ENCODE measurements around the gene HOXB7.
A peak's percentile ranks its signal among the peaks of the same experiment; 100 is the strongest.

Gene HOXB7

DNA sequence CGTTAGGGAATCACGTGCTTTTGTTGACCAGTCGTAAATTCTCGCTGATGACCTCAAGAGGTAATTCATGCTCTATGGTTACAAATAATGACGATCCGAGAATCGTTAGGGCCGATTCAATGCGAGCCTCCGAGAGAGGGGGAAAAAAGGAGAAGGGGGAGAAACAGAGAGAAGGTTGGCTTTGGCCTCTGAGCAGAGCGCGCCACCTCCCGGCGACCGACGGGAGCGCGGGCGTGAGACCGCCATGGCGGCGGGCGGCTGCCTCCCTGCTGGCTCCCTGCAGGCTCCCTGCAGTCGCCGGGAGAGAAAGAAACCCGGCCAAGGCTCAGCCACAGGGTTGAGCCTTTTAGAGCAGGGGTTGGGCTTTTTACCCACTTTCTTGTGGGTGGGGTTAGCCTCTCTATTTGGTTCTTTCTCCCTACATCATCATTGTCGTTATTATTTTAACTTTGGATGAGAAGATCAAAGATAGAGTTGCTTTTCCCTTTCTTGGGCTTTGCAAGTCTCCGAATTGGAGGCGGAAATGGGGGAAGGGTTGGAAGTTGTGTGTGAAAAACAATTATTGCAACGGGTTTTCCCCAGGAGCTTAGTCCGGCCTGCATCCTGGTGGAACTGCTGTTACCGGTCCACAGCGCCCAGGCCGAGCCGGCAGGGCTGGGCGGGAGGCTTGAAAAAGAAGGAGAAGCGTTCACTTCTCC, 16.8 kb downstream of the HOXB7 start:
- peak; percentile 76 for DNase-seq

DNA sequence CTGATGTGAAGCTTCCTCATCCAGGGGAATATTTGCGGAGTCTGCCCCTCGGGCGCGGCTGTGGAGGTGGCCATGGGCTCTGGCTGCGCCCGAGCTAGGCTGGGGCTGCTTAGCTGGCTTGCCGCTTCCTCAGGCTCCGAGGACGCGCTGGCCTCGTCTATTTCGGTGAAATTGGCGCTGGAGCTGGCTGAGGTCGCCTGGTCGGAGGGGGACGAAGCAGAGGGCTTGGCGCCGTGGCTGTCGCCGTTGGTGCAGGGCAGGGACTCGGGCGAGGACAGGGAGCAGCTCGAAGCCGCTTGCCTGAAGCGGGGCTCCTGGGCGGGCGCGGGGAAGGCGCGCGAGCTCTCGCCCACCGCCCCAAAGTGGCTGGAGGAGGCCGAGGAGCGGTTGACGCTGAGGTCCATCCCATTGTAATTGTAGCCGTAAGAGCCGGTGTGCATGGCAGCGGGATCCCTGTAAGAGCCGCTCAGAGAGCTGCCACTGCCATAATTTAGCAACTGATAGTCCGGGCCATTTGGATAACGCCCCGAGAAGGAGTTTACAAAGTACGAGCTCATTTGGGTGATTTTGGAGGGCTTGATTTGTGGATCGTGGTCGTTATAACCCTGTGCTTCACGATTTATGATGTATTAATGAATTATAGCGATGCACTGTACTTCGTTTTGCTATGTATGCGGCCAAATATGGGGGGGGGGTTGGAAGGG, 17.5 kb downstream of the HOXB7 start, which contains the start of gene HOXB5:
Gene HOXB5, minus strand, starts transcription at position 654 of the 704 bp plus-strand sequence. Its CDS starts 97 bp downstream, at position 557.
- no peak for DNase-seq

DNA sequence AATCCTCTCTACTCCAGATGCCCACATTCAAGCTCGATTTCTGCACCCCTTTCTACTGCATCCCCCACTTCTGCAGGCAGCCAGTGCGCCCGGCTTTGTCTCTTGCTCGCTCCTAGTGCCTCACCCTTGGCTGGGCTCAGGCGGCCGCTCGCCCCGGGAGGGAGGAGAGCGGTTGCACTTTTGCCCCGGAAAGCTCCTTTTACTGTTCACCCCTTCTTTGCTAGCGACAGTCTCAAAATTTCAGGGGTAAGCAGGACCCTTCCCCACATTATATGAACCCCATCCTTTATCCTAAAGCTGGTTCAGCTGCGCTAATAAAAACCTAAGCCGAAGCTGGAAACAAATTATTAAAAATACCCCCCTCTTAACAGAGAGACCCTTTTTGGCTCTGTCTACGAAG, 18.2 kb downstream of the HOXB7 start:
- DNase-seq, result no peak

DNA sequence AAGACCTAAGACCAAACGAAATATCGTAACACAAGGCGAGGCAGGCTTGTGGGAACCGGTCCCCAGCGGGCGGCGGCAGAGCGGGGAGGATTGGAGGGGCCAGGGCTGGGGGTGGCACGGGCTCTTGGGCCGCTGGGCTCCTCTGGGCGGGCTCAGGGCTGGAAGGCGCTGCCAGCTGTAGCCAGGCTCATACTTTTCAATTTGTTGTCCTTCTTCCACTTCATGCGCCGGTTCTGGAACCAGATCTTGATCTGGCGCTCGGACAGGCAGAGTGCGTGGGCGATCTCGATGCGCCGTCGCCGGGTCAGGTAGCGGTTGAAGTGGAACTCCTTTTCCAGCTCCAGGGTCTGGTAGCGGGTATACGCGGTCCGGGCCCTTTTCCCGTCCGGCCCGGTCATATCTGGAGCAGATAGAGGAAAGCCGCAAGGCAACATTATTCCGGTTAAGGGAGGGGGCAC, 18.7 kb downstream of the HOXB7 start:
- DNase-seq, result no peak

DNA sequence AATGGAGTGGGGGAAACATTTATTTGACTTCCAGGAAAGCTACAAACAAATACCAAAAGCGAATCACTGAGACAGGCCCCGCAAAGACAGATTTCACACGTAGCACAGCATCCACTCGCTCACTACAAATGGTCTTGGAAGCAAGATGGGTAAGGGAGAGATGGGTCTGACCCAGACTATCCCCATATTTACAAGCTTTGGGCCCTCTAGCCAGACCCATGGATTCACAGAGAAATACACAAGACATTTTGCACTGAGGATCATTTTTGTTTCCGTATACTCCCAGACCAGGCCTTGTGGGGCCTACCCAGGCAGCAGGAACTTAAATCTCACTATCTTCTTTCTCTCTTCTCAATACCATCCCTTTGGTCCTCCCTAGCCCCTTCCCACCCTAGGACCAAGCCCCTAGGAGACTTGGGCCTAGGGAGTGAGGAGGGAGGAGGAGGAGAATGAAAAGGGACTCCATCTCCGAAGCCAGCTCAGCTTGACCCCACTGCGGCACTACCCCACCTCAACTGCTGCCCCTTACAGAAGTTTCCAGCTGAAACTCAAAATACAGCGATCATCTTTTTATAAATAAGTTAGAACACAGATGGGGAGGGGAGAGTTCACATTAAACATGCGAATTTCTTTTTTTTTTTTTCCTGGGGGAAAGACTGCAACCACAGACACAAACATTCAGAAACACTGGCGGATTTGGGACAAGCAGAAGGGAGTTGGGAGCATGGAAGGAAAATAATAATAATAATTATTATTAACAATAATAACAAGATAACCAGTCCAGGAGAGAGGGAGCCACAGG, 19.4 kb downstream of the HOXB7 start:
- DNase-seq, result no peak

DNA sequence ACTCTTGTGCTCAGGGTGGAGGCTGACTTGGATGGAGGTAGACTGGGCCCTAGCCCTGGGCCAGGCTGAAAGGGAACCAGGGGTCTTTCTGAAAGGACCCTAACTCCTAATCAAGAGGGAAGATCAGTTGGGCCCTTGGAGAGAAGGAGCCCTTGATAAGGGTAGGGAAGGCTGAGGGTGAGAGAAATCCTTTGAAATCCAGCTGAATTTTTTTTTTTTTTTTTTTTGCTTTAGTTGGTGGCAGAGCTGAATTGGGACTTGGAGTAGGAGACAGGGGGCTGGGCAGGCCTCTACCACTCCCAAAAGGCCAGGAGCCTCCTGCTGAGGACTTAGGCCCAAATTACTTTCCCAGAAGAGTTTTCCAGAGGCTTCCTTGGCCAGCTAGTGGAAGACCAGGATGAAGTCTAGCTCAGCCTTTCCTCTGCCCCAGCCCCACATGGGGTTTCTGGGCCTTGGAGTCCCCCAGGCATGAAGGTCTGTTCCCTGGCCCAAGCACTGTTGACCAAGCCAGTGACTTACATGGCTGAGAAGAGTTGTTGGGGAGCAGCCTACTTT, 20.1 kb downstream of the HOXB7 start:
- no peak for DNase-seq

DNA sequence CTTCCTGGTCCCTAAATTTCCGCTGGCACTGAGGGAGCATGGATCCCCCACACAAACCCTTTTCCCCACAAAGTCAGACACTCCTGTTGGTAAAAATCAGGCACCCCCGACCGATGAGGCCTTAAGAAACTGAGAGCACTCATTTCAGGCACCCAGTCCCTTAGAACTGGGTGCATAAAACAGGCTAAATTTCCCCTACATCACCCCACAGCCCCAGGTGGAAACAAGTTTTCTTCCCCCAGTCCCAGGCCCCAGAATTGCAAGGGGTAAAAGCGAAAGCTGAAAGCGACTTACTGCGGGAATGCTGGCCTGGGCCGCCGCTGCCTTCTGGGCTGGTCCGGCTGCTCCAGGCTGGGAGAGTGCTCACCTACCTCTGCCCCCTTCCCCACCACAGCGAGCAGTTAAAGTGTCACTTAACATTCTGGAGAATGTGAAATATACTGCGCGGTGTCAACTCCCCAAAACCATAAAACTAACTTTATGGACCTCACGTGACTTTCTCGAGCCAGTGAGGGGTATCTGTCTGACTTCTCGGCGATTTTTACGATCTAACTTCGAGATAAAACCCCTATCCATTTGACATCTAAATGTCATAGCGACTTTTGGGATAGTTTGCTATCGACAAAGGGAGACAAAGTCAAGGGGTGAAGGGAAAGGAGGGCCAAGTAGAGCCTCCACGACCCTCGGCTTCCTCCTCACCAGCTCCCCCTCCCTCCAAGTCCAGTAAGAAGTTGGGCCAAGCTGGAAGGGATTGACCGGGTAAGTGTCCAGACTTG, 20.8 kb downstream of the HOXB7 start, which contains the start of gene HOXB3:
Gene HOXB3, minus strand, starts transcription at position 411 of the 776 bp plus-strand sequence. CDS start 37,767 bp downstream, outside the sequence.
- no peak for DNase-seq

DNA sequence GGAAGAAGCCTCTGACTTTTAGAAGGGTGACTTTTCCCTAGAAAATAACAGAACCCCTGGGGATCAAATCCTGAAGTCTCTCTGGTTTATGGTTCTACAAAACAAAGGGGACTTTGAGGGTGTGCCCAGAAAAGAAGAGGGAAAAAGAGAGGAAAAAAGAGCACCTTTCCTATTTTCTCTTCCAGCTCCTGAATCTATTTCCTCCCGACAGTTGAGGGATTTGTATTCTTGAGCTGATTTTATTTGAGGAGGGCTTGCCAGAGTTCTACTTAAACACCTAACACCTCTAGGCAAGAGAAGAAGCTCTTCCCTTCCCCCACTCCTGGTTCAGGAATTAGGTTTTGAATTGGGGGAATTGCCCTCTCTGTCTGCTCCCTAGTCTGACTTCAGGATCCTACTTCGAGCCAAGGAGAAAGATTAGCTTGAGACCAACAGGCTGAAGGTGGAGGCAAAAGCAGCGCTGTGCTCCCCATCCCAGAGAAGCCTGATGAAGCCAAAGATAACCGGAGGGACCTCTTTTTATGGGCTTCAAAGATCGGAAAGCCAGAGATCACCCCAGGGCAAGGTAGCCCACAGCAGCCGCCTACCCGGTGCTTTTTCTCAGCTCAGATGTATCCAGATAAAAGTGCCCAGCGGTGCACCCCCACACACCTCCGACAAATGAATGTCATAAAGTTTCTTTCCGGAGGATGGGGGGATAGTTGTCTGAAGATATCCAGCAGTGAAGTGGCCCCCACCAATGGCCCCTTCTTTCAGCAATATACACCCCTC, 21.6 kb downstream of the HOXB7 start:
- no peak for DNase-seq

DNA sequence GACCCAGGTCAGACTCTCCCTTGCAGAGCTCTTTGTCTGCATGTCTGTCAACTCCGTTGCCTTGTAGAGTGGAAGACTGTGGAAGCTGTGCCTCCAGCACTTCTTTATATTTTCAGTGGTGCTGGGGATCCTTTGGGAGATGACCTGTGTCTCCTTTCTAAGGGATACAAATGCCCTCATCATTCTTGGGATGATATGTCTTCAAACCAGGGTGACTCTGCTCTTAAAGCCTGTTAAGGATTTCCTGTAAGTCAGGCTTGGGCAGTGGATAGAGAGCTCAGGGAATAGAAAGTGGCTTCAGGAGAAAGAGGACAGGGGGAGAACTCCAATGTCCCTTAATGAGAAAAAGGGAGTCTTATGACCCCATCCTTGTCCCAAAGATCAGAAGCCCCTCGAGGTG, 22.3 kb downstream of the HOXB7 start:
- no peak for DNase-seq

DNA sequence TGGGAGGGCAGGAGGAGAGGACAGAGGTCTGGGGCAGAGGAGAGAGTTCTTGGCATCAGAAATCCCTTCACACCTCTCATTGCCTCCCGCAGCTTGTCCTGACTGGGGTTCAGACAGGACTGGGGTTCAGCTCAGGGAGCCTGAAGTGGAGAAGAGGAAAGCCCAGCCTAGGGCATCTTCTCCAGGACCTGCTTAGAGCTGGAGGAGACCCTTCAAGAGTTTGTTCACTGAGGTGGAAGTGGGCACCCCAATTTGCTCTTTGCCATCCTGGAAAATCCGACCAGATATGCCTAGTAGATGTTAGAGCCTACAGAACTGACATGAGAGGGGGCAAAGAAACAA, 22.8 kb downstream of the HOXB7 start:
- DNase-seq, result no peak

DNA sequence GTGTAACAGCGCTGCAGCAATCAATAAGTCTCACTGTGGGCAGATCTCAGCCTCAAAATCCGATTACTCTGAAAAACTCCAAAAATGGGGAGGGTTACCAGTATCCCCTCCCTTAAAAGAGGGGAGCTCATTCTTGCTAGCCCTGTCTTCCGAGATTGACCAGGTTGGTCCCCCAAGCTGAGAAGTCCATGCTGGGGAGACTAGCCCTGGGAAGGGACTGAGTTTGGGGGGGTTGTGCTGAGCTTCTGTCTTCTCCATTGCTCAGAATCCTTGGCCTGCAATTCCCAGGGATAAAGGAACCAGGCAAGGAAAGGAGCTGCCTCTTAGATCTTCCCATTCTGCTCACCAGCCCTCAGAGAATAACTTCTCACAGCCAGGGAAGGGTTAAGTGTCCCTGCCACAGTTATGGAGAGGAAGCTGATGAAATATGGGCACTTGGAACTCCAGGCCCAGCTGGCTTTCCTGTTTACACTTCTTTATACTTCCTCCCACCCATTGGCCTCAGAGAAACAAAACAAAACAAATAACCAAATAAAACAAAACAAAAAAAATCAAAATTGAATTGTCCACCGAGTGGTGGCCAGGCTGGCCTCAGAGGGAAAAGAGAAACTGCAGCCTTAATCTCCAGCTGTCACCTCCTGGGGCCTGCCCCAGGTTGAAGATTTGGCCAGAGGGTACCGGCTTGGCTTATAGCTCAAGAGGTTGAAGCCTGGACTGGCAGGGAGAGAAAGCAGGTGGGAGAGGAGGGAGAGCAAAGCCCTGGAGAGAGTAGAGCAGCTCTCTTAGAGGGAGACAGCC, 23.3 kb downstream of the HOXB7 start:
- DNase-seq, result no peak

DNA sequence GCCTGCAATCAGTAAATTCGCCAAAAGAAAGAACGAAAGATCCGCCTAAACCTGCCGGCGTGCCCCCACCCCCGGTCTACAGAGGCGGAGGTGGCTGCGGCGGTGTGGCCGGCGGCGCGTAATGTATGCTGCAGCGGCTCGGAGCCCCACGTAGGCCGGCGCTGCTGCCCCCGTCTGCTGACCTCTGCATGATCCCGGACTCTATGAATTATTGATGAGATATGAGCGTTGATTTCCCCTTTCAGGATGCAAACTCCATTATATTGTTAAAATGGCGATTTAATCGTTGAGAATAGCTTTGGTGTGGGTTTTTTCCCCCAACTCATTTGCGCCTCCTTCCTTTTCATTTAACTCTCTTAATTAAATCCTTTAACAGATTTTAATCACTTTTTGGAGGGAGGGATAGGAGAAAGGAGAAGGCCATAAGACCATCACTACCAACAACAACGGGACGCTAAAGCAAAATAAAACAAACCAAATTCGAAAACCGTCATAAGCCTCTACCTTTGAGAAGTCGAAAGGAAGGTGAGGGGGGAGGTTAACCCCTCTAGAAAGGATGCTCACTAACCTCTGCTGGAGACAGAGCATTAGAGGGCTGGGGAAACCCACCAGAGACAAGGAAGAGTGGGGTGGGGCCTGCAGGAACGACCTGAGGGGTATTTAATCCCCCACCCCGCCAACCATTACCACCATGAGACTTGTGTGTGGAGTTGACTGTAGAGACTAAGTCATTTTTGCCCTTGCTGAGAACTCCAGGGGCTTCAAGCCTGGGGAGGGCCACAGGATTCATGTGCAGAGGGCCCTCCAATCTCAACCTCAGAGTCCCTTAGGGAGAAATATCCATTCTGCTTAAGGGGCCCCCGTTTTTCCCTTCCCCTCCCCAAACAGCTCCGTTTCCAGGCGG, 24.2 kb downstream of the HOXB7 start:
- DNase-seq, result no peak

DNA sequence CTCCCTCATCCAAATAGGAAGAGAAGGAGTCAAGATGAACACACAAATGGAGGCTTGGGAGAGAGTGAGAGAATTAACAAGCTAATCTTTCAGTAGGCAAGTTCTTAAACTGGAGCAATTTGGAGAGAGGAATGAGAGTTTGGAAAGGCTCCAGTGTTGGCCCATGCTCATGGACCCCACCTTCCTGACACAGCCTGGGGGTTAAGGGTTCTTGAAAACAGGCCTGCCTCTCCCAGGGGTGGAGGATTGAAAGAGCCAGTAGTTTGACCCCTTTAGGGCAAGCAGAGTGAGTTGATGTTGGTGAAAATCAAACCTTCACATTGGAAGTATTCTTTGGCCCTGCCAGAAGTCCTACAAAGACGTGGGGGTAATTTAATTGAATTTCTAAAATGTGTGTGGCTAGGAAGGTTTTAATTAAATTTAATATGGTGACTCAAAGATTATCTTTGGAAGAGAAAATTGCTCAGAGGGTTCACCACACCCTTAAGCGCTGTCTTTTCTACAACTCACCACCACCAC, 26.5 kb downstream of the HOXB7 start:
- DNase-seq, result no peak

DNA sequence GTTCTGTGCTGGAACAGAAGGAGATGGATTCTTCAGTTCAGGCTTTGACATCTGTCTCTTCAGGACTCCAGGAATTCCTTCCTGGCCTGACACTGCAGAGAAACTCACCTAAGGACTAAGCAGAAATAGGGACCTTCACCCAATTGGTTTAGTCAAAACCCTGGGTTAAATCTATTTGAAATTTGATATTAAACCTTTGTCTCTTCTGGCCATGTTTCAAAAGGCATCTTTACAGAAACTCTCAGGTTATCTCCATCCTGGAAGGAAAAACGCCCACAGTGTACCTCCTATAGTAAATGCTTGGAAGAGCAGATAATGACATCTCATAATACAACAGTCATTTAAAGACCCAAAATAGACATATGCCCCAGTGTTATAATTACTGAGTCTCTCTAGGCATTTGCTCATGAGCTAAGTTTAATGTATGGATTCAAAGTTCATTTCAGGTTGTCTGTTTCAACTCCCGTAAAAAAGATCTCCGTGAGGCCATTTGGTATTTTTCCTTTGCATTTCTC, 27.1 kb downstream of the HOXB7 start:
- DNase-seq, result no peak

DNA sequence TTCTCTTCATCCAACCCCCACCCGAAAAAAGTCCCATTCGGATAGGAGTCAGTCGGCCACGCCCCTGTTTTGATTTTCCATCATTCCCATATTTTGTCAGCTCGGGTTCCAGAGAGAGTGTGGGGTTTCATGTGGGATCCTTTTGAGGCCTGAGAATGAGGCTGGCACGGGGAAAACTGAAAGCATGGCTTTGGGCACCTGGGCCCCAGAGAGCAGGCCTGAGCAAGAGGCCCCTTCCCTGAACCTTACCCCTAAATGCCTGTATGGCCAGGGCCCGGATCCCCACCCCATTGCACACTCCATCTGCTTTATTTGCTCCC, 28.1 kb downstream of the HOXB7 start:
- DNase-seq, result no peak

DNA sequence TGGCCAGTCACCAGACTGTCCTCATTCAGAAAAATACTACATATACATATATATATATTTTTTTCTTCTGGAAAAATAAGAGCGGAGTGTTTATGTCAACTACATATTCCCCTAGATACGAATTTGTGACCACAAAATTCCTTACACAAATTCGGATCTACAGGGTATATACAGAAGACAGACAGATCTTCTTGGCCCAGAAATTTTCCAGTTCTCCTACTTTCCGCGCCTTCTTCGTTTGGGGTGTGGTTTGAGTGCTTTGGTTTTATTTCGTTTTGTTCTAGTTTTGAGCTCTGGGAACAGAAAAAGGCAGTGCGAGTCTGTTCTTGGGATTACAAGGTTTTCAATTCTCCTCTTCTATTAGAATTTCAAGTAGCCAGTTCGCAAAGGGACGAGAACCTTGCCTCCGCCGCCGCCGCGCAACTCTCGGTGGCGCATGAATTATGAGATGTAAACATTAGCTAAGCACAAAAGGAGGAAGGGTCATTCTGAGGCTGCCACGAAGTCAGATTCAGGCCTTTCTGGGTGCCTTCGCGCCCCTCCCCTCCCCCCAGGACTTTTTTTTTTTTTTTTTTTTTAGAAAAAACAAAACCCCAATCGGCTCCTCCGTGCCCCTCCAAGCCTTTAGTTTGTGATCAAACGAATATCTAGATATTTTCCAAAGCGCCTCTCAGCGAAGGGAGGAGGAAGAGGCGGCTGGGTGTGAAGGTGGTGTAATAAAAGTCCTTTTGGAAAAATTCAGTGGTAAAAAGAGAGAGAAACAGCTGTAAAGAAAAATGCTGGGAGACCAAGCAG, 30.9 kb downstream of the HOXB7 start:
- DNase-seq, result no peak

DNA sequence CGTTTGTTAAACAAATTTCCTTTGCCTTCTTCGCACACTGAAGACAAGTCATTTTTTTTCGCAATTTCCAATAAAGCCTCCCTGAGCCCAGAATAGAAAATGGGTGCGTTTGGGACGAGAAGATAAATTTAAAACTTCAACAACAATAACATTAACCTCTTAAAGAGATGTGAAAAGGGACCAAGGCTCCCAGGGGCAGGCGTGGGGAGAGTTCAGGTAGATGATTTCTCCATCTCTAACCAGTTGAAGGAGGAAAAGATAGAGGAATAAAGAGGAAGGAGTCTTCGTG, 31.4 kb downstream of the HOXB7 start:
- no peak for DNase-seq

DNA sequence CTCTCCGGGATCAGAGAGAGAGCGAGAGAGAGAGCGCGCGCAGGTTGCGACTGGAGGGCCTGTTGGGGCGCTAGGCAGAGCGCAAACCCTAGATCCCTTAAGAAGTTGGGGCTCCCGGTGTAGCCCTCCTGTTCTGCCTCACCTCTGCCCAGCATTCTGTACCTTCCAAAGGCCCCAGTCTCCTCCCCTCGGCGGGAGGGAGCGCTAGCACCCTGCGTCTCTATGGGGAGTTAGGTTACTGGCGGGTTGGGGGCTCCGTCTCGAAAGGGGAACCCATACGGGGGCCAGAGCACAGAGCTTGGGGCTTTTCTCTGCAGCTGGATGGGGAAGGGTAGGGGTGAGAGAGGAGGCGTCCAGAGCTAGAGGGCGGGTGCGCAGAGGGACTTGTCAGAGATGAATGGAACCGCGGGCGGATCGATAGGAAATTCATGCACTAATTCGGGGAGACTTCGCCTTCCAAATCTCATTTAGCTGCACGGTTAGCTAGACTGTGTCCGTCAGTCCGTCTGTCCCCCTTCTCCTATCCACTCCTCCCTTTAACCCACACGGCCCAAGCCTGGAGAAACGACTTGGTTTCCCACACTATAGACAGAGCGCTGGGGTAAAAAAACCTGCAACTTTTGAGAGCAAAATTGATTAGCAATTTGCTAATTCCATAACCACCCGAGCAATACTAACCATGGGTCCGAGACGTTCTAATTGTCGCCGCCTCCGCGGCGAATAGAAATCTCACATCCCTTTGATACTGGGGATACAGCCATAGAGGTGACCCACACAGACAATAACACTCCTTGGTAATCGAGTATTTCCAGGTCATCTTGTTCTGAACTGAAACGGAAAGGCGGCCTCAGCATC, 32.0 kb downstream of the HOXB7 start:
- no peak for DNase-seq

Measured in activated T-cell treated with anti-CD3 and anti-CD28 coated beads for 4 hours (primary cell).